K562 (cell line): Measurements from ENCODE around the gene GPR78. TPM values are rescaled to one million over a fixed set of nuclear protein-coding genes. Genes with fewer than 3 reads are reported as not detected.

Source experiments
- ATAC-seq: fragments of 200-7000 bp; cut with Tn5 transposase; 3 replicates; pipeline ENCODE4 v1.9.1; 2020; ENCODE audit warnings: moderate library complexity
- BruUV-seq: library from RNA; stranded (reverse); fragments of 400-500 nt; replicated peaks from 2 replicates; lab custom pipeline; 2021; lab: Mats Ljungman, UMichigan
- CTCF ChIA-PET: fragments of 300-600 bp; formaldehyde crosslinking; extraction: SDS; loops from one replicate; lab custom pipeline; 2021; ENCODE audit warnings: low intra/inter-chr PET ratio; lab: Yijun Ruan, JAX
- POLR2A ChIA-PET: fragments of 300-600, 350-650 bp; sonication (Branson Sonifier 250); formaldehyde crosslinking; extraction: SDS; loops from one replicate; lab custom pipeline; 2021; ENCODE audit warnings: antibody characterized with exemption, inconsistent platforms; lab: Yijun Ruan, JAX
- DNase-seq, 4 experiments: peaks; one replicate each; pipeline versions ENCODE4 v3.0.0 to v3.0.0-alpha.2; 2011 to 2018; ENCODE audit warnings: low spot score in 3 of 4, mixed read lengths in 3 of 4; ENCODE audit errors: extremely low read depth in 1 of 4
- FAIRE-seq: peaks from 2 replicates; lab custom pipeline; 2011; peaks lifted over from hg19 to GRCh38; lab: Jason Lieb, UNC
- H2AFZ ChIP-seq: 2 replicates; pipeline ENCODE4 v1.6.0; 2011; ENCODE audit warnings: low read depth, low read length, control low read depth, inconsistent platforms
- H3K27ac ChIP-seq: fragments of 200-600 bp; 3 replicates; pipeline ENCODE4 v1.8.0; 2011; ENCODE audit warnings: low read depth, mild to moderate bottlenecking, control low read depth, inconsistent platforms, low read length, moderate library complexity, mixed read lengths; ENCODE audit errors: extremely low read depth
- H3K27me3 ChIP-seq, 2 experiments: fragments of 300-600 bp in 1 of 2; 2 replicates in 1 of 2; 3 replicates in 1 of 2; pipeline versions ENCODE4 v1.6.0 to v1.8.0; 2011; ENCODE audit warnings: inconsistent platforms in 2 of 2, low read length in 2 of 2, mild to moderate bottlenecking in 1 of 2, mixed read lengths in 1 of 2, moderate library complexity in 1 of 2; ENCODE audit not compliant: control insufficient read depth in 2 of 2, insufficient read depth in 2 of 2
- H3K36me3 ChIP-seq: fragments of 300-600 bp; 3 replicates; pipeline ENCODE4 v1.8.0; 2011; ENCODE audit warnings: mild to moderate bottlenecking, low read length, inconsistent platforms; ENCODE audit not compliant: control insufficient read depth, insufficient read depth
- H3K4me1 ChIP-seq, 2 experiments: fragments of 200-600 bp in 1 of 2; replicated peaks in 1 of 2; 2 replicates in 1 of 2; 3 replicates in 1 of 2; pipeline versions ENCODE4 v1.5.1 to v1.8.0; 2011; ENCODE audit warnings: inconsistent platforms in 2 of 2, low read length in 2 of 2, mild to moderate bottlenecking in 1 of 2, mixed read lengths in 1 of 2, moderate library complexity in 1 of 2; ENCODE audit not compliant: control insufficient read depth in 2 of 2, insufficient read depth in 2 of 2
- H3K4me2 ChIP-seq: 2 replicates; pipeline ENCODE4 v1.6.1; 2011; ENCODE audit warnings: low read length, control low read depth, inconsistent platforms, mixed read lengths; ENCODE audit not compliant: insufficient read depth
- H3K4me3 ChIP-seq: fragments of 200-600 bp; sonication (generic), shearing (Covaris generic); 2 replicates; pipeline ENCODE4 v1.5.1; 2016; ENCODE audit warnings: control low read depth, inconsistent platforms
- H3K79me2 ChIP-seq: fragments of 200-600 bp; 3 replicates; pipeline ENCODE4 v1.8.0; 2011; ENCODE audit warnings: low read length, inconsistent platforms; ENCODE audit not compliant: control insufficient read depth, insufficient read depth
- H3K9ac ChIP-seq, 2 experiments: 2 replicates each; pipeline versions ENCODE4 v1.6.0 to v1.6.1; 2011; ENCODE audit warnings: low read depth in 2 of 2, low read length in 2 of 2, control low read depth in 1 of 2, inconsistent platforms in 1 of 2, mild to moderate bottlenecking in 1 of 2, mixed read lengths in 1 of 2; ENCODE audit not compliant: insufficient read depth in 1 of 2
- H3K9me1 ChIP-seq: one replicate; pipeline ENCODE4 v1.6.0; 2011; ENCODE audit warnings: inconsistent platforms, mild to moderate bottlenecking, low read length, moderate library complexity; ENCODE audit not compliant: control insufficient read depth, insufficient read depth
- H3K9me3 ChIP-seq: replicated peaks from 2 replicates; pipeline ENCODE4 v1.5.1; 2011; ENCODE audit warnings: low read depth, low read length, inconsistent platforms; ENCODE audit not compliant: control insufficient read depth, insufficient read depth
- H4K20me1 ChIP-seq: replicated peaks from 2 replicates; pipeline ENCODE4 v1.6.1; 2011; ENCODE audit warnings: low read length, inconsistent platforms, mixed read lengths; ENCODE audit not compliant: control insufficient read depth, insufficient read depth
- ATF1 ChIP-seq, 2 experiments: fragments of 450-650 bp in 1 of 2; IDR thresholded peaks; 2 replicates each; pipeline ENCODE4 v1.6.1; 2016; ENCODE audit warnings: missing compliant biosample characterization in 1 of 2, missing genetic modification characterization in 1 of 2
- CCNT2 ChIP-seq: IDR thresholded peaks from 2 replicates; pipeline ENCODE4 v1.6.1; 2011; ENCODE audit warnings: borderline replicate concordance, low read depth, mild to moderate bottlenecking, moderate library complexity, mixed read lengths, low read length; ENCODE audit not compliant: insufficient read length; ENCODE audit errors: extremely low read depth
- CREM ChIP-seq: IDR thresholded peaks from 2 replicates; pipeline ENCODE4 v1.6.1; 2014; ENCODE audit warnings: antibody characterized with exemption, low read depth
- FOXJ2 ChIP-seq: fragments of 200-800 bp; sonication (Bioruptor generic); IDR thresholded peaks from 2 replicates; pipeline ENCODE4 v1.6.1; 2016; ENCODE audit warnings: missing genetic modification characterization, missing compliant biosample characterization
- HMGN3 ChIP-seq: IDR thresholded peaks from 2 replicates; pipeline ENCODE4 v1.6.1; 2011; ENCODE audit warnings: borderline replicate concordance, low read depth, mild to moderate bottlenecking, mixed read lengths, low read length; ENCODE audit not compliant: insufficient read length; ENCODE audit errors: extremely low read depth
- HNRNPLL ChIP-seq: fragments of 200-400 bp; formaldehyde crosslinking; IDR thresholded peaks from 2 replicates; pipeline ENCODE4 v1.6.1; 2017; ENCODE audit warnings: low read length, low read depth, mild to moderate bottlenecking; ENCODE audit not compliant: poor library complexity, severe bottlenecking
- MAFG ChIP-seq: fragments of 450-650 bp; conservative IDR thresholded peaks from 2 replicates; pipeline ENCODE4 v1.6.1; 2016; ENCODE audit warnings: missing genetic modification characterization, missing compliant biosample characterization
- MYC ChIP-seq, 2 experiments: fragments of 250-450 bp in 1 of 2; sonication (Bioruptor Pico) in 1 of 2; IDR thresholded peaks; 2 replicates each; pipeline versions ENCODE4 v1.5.1 to v1.6.1; 2012 to 2021; ENCODE audit warnings: low read depth in 2 of 2, borderline replicate concordance in 1 of 2, improper control_type of control experiment in 1 of 2, low read length in 1 of 2, mild to moderate bottlenecking in 1 of 2, moderate library complexity in 1 of 2
- NRF1 ChIP-seq, 2 experiments: fragments of 450-650 bp; IDR thresholded peaks in 1 of 2; conservative IDR thresholded peaks in 1 of 2; 2 replicates each; pipeline ENCODE4 v1.6.1; 2014; ENCODE audit warnings: mild to moderate bottlenecking in 2 of 2
- PHF8 ChIP-seq: fragments of 200-600 bp; sonication (generic); IDR thresholded peaks from 2 replicates; pipeline ENCODE4 v1.6.1; 2012; ENCODE audit warnings: mixed run types, mild to moderate bottlenecking, inconsistent platforms, low read length, moderate library complexity, borderline replicate concordance
- PYGO2 ChIP-seq: fragments of 450-650 bp; IDR thresholded peaks from 2 replicates; pipeline ENCODE4 v1.6.1; 2016; ENCODE audit warnings: mild to moderate bottlenecking, missing genetic modification characterization, moderate library complexity, missing compliant biosample characterization
- RCOR1 ChIP-seq, 2 experiments: IDR thresholded peaks; 2 replicates each; pipeline ENCODE4 v1.6.1; 2012; ENCODE audit warnings: low read depth in 2 of 2, low read length in 2 of 2, borderline replicate concordance in 1 of 2, improper control_type of control experiment in 1 of 2
- TCF7L2 ChIP-seq: fragments of 150-350 bp; IDR thresholded peaks from 2 replicates; pipeline ENCODE4 v1.6.1; 2016; ENCODE audit warnings: low read depth, mild to moderate bottlenecking, low read length, moderate library complexity
- ZNF24 ChIP-seq: fragments of 450-650 bp; IDR thresholded peaks from 2 replicates; pipeline ENCODE4 v1.6.1; 2016
- WGBS: fragments of 100-300 bp; shearing (Covaris generic); methylation state at CpG from one replicate; pipeline ENCODE4 v1.1.6; 2016; ENCODE audit warnings: low coverage, mixed read lengths; ENCODE audit not compliant: insufficient coverage; ENCODE audit errors: missing lambda C conversion rate; 5-methylcytosine and 5-hydroxymethylcytosine counted together
- in situ Hi-C: fragments of 300-500 bp; cut with MboI; formaldehyde crosslinking; loops from 4 replicates; pipeline ENCODE4 v1.15.0; 2018; ENCODE audit warnings: inconsistent platforms, mixed read lengths
- intact Hi-C: fragments of 100-400 bp; cut with micrococcal nuclease; formaldehyde crosslinking; loops from 2 replicates; pipeline ENCODE4 v1.14.2; 2022
- polyA plus RNA-seq, 8 experiments: library from polyadenylated mRNA; depleted of rRNA in 4 of 8; stranded (reverse) in 5 of 8; unstranded in 3 of 8; fragments of >200 nt; fragmentation: Nextera tagmentation in 2 of 8; fragmentation: Illumina TruSeq in 1 of 8; extraction: Ambion mirVana in 2 of 8; extraction: Trizol in 1 of 8; gene quantifications; 2 replicates each; pipeline versions ENCODE4 v1.2.1 to v1.2.3, GENCODE V29; 2011 to 2014; ENCODE audit warnings: inconsistent platforms in 1 of 8, missing spikeins in 1 of 8
- total RNA-seq, 7 experiments: library from RNA; depleted of rRNA in 6 of 7; stranded (reverse); fragments of >200 nt in 6 of 7; fragmentation: Illumina TruSeq in 2 of 7; extraction: Trizol in 2 of 7; gene quantifications; 2 replicates each; pipeline versions ENCODE4 v1.2.1 to v1.2.3, GENCODE V29; 2011 to 2021; ENCODE audit warnings: low replicate concordance in 1 of 7
- TF ChIP-seq, protein P1 (sequence below): fragments of 450-650 bp; IDR thresholded peaks from 2 replicates; pipeline ENCODE4 v1.6.1; 2014; ENCODE audit warnings: low read depth, mild to moderate bottlenecking, moderate library complexity, borderline replicate concordance
- TF ChIP-seq, protein P2 (sequence below): fragments of 200-800 bp; sonication (Bioruptor generic); IDR thresholded peaks from 2 replicates; pipeline ENCODE4 v1.6.1; 2017; ENCODE audit warnings: missing genetic modification characterization, missing compliant biosample characterization

Gene GPR78
- total and polyA plus RNA-seq, 9 of the 15 experiments (the other 6 are each of a cell fraction or from before 2014, with no cell fraction given), result 0.04 to 0.13 (median 0.07) TPM; not detected in 4

DNA sequence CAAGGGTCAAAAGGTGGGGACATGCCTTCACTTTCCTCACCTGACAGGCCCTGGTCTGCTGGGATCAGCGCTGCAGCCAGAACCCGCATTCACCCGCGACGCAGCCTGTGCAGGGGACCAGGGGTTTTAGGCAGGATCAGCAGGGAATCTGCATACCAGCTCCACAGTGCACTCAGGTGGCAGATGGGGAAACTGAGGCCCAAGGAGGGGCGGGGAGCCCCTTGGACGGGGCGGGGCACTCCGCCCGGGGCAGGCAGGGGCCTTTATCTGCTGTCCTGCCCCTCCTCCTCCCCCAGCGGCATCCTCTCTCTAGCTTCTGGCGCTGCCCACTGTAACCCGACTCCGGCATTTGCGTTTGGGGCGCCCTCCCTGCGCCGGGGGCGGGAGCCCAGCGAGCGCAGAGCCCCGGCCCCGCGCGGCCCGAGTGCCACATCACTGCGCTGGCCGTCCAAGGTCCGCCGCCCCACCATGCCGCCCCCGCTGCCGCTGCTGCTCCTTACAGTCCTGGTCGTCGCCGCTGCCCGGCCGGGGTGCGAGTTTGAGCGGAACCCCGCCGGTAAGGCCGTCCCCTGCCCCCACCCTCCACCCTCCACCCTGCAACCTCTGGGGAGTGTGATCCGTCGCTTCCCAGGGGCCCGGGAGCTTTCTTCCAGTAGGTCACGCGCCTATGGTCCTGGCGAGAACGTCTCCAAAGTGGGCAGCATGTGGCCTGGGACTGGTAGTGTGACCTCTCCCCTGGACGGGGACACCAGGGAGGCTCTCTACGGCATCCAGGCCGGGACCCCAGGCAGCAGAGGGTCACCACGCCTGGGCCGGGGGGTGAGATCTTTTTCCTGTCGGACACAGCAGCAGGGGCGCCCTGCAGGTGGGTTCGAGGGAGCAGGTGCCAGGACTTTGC is 12.4 kb downstream of the GPR78 start, which contains the start of gene CPZ:
Gene CPZ (plus strand): TSS at position 400 of the 898 bp plus-strand sequence. CDS start 69 bp downstream, at position 469.
- Histone ChIP-seq H3K9me3 (no peaks in the 10 kb centered on the region), H3K27me3 (peaks cover 7 to 31% of the 10 kb centered on the region in 2 experiments; a peak in 3 of 5 replicates), H3K9me1 (no peaks in the 10 kb centered on the region), H4K20me1 (peaks cover 11% of the 10 kb centered on the region), H3K4me3 (peak within 1 kb of the TSS; percentile 37; the same call in 1 of the 2 replicates), H3K4me1 (peaks cover 13 to 29% of the 10 kb centered on the region in 2 experiments; a peak in 4 of 5 replicates), H2AFZ (peak within 1 kb of the TSS; percentile 44; the same call in 1 of the 2 replicates), H3K36me3 (no peaks in the 10 kb centered on the region), H3K4me2 (peak within 1 kb of the TSS; percentile 41; the same call in 1 of the 2 replicates), H3K27ac (no peak within 1 kb of the TSS), H3K9ac (peak within 1 kb of the TSS in 1 of 2 experiments; percentile 71; a peak in 2 of 4 replicates), H3K79me2 (no peaks in the 10 kb centered on the region; the same call in 2 of the 3 replicates)
- 3% methylated on average over 32 of the region's 58 CpGs for WGBS
- ATAC-seq (peak; percentile 75), FAIRE-seq (no peak), DNase-seq (peak; percentile 34 to 62 (median 60))
- POLR2A ChIA-PET, result interaction anchor here (0.5 to 1.7 kb wide), 9 partner anchors 26 to 512 kb away, joined by 3 to 6 read pairs (median 4); no protein-coding TSS in a partner anchor
- CTCF ChIA-PET, result interaction anchor here (4.4 kb wide), 1 partner anchor 124 kb away, joined by 64 read pairs; no protein-coding TSS in a partner anchor
- in situ Hi-C loops, result no loop called here
- BruUV-seq, result no TSS peak
- intact Hi-C loops, result no loop called here
- TF ChIP-seq NRF1 (conservative IDR thresholded peaks at IDR 0.05 in 1 of 2, IDR thresholded peaks at IDR 0.05 in 1 of 2) (peak; percentile 71 to 72), TCF7L2 (no peak), PYGO2 (tag) (no peak), MYC (IDR thresholded peaks at IDR 0.05; ENCODE audit: low read depth, low read length) (0 out of 2 replicates have a peak, but pooled peaks have one; percentile 14), MYC (CRISPR knock-in tag; IDR thresholded peaks at IDR 0.05; ENCODE audit: borderline replicate concordance, low read depth) (no peak), ATF1 (CRISPR knock-in tag; IDR thresholded peaks at IDR 0.05) (no peak), ATF1 (tag; IDR thresholded peaks at IDR 0.05) (0 out of 2 replicates have a peak, but pooled peaks have one; percentile 11), HMGN3 (peak; percentile 59), CCNT2 (peak; percentile 67), FOXJ2 (tag) (no peak), MAFG (no peak), HNRNPLL (peak; percentile 98), ZNF24 (peak; percentile 83), RCOR1 (IDR thresholded peaks at IDR 0.05; ENCODE audit: borderline replicate concordance in 1 of 2, low read depth in 2 of 2, low read length in 2 of 2) (0 out of 4 replicates have a peak, but pooled peaks of 1 of the 2 experiments have one; percentile 59), PHF8 (peak; percentile 53; the same call in 1 of the 2 replicates), CREM (0 out of 2 replicates have a peak, but pooled peaks have one; percentile 11)
- TF ChIP-seq, protein P1, sequence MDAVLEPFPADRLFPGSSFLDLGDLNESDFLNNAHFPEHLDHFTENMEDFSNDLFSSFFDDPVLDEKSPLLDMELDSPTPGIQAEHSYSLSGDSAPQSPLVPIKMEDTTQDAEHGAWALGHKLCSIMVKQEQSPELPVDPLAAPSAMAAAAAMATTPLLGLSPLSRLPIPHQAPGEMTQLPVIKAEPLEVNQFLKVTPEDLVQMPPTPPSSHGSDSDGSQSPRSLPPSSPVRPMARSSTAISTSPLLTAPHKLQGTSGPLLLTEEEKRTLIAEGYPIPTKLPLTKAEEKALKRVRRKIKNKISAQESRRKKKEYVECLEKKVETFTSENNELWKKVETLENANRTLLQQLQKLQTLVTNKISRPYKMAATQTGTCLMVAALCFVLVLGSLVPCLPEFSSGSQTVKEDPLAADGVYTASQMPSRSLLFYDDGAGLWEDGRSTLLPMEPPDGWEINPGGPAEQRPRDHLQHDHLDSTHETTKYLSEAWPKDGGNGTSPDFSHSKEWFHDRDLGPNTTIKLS, result 0 out of 2 replicates have a peak, but pooled peaks have one; percentile 14
- TF ChIP-seq, protein P2, sequence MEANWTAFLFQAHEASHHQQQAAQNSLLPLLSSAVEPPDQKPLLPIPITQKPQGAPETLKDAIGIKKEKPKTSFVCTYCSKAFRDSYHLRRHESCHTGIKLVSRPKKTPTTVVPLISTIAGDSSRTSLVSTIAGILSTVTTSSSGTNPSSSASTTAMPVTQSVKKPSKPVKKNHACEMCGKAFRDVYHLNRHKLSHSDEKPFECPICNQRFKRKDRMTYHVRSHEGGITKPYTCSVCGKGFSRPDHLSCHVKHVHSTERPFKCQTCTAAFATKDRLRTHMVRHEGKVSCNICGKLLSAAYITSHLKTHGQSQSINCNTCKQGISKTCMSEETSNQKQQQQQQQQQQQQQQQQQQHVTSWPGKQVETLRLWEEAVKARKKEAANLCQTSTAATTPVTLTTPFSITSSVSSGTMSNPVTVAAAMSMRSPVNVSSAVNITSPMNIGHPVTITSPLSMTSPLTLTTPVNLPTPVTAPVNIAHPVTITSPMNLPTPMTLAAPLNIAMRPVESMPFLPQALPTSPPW, result peak; percentile 69
